Right lobe of liver (tissue), 6 donors: ENCODE data around the gene PPME1. TPM values are rescaled to one million over a fixed set of nuclear protein-coding genes. Genes with fewer than 3 reads are reported as not detected.

ENCODE experiments used
- ATAC-seq, 4 donors: fragments of 200-7000 bp; cut with Tn5 transposase; one replicate each; pipeline ENCODE4 v1.9.1; 2020; ENCODE audit warnings: mild to moderate bottlenecking in 4 of 4, moderate library complexity in 4 of 4
- DNase-seq, 3 donors: peaks; one replicate each; pipeline ENCODE4 v3.0.0-alpha.2; 2020
- H3K27ac ChIP-seq, 3 donors: fragments of 200-600 bp; one replicate each; pipeline ENCODE4 v1.8.0; 2022
- H3K27me3 ChIP-seq, 2 donors: fragments of 200-600 bp; one replicate each; pipeline ENCODE4 v1.8.0; 2022
- H3K36me3 ChIP-seq, 4 donors: fragments of 200-600 bp; sonication (generic) in 1 of 4; one replicate each; pipeline versions ENCODE4 v1.5.1 to v1.8.0; 2017 to 2022; ENCODE audit warnings: control low read depth in 1 of 4
- H3K4me1 ChIP-seq, 4 donors: fragments of 200-600 bp; sonication (generic) in 1 of 4; one replicate each; pipeline versions ENCODE4 v1.5.1 to v1.8.0; 2017 to 2022; ENCODE audit warnings: control low read depth in 1 of 4
- H3K4me3 ChIP-seq, 3 donors: fragments of 200-600 bp; one replicate each; pipeline ENCODE4 v1.8.0; 2022
- H3K9me3 ChIP-seq, 4 donors: fragments of 200-600 bp; sonication (generic) in 1 of 4; one replicate each; pipeline versions ENCODE4 v1.5.1 to v1.8.0; 2017 to 2022; ENCODE audit warnings: control low read depth in 1 of 4
- POLR2A ChIP-seq: fragments of 450-650 bp; IDR thresholded peaks from one replicate; pipeline ENCODE4 v1.6.1; 2017; ENCODE audit warnings: antibody characterized with exemption, mild to moderate bottlenecking
- WGBS: methylation state at CpG from one replicate; pipeline ENCODE4 v1.1.6; 2018; ENCODE audit warnings: low coverage, low lambda C conversion rate; ENCODE audit not compliant: insufficient coverage; ENCODE audit errors: missing lambda C conversion rate; 5-methylcytosine and 5-hydroxymethylcytosine counted together
- intact Hi-C, 2 donors: fragments of 100-400 bp; cut with DNase I; formaldehyde crosslinking; loops; one replicate each; pipeline versions ENCODE4 v1.11.2 to v1.14.1; 2022
- total RNA-seq, 6 experiments: library from RNA; depleted of rRNA in 2 of 6; stranded (reverse); fragments of >200 nt in 2 of 6; fragmentation: NEBNext Ultra II Directional in 3 of 6; extraction: Animal tissue kit (Norgen Biotek cat#: 25700) in 3 of 6; gene quantifications; one replicate each; pipeline versions ENCODE4 v1.1.0 to v1.2.4, GENCODE V29; 2016 to 2023
- TF ChIP-seq, protein P1 (sequence below), 4 donors: fragments of 200-600 bp in 3 of 4; fragments of 450-650 bp in 1 of 4; IDR thresholded peaks; one replicate each; pipeline versions ENCODE4 v1.5.1 to v1.8.0; 2016 to 2022; ENCODE audit warnings: antibody characterized with exemption in 4 of 4, mild to moderate bottlenecking in 2 of 4
- donor health status: DM: no; HTN: yes; CAD: no.
- donor health status: DM: no; HTN: no; CAD: no.
- donor health status: DM: no; HTN: no; CAD: no.
- donor health status: DM: no; HTN: yes; CAD: no.
- donor health status: DM: no; HTN: yes; CAD: no.

The PPME1 gene
- total RNA-seq, 6 experiments from 2014 or later: 8.9 to 18.9 (median 13.0) TPM

DNA sequence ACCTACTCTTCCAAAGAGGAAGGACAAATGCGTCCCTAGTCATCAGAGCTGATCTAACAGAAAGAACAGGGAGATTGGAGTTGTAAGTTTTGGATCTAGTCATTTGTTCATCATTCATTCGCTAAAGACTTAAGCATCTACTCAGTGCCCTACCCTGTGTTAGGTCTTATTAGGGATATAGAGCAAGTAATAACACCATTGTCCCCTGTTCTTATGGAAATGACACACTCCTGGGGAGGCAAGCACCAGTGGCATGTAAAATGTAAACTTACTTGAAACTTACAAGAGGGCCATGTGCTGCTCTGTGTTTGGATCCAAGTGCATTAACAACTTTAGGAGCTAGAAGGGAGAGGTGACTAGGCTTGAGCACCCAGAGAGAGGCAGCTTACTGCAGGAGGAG, 78.4 kb downstream of the PPME1 start:
- H3K4me3 ChIP-seq: no peak overlapping the region
- ATAC-seq (no peak), DNase-seq (no peak)
- intact Hi-C loops: no loop called here
- WGBS: 92% methylated on average over 2 of the region's 2 CpGs
- TF ChIP-seq, protein P1, sequence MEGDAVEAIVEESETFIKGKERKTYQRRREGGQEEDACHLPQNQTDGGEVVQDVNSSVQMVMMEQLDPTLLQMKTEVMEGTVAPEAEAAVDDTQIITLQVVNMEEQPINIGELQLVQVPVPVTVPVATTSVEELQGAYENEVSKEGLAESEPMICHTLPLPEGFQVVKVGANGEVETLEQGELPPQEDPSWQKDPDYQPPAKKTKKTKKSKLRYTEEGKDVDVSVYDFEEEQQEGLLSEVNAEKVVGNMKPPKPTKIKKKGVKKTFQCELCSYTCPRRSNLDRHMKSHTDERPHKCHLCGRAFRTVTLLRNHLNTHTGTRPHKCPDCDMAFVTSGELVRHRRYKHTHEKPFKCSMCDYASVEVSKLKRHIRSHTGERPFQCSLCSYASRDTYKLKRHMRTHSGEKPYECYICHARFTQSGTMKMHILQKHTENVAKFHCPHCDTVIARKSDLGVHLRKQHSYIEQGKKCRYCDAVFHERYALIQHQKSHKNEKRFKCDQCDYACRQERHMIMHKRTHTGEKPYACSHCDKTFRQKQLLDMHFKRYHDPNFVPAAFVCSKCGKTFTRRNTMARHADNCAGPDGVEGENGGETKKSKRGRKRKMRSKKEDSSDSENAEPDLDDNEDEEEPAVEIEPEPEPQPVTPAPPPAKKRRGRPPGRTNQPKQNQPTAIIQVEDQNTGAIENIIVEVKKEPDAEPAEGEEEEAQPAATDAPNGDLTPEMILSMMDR (IDR thresholded peaks at IDR 0.05): no peak
- TF ChIP-seq POLR2A: no peak
- H3K9me3 ChIP-seq: no peaks in the 10 kb centered on the region
- H3K27me3 ChIP-seq: no peaks in the 10 kb centered on the region
- peaks cover 0 to 67% (median 6%) of the 10 kb centered on the region in 4 donors for H3K36me3 ChIP-seq
- H3K4me1 ChIP-seq: no peaks in the 10 kb centered on the region
- no peak overlapping the region for H3K27ac ChIP-seq

- DNase-seq (no peak), ATAC-seq (no peak)
- H3K4me1 ChIP-seq: no peaks in the 10 kb centered on the region
- intact Hi-C loops: loop anchor here (5.0 to 10.0 kb wide), 3 partner anchors 191 to 321 kb away; no protein-coding TSS in a partner anchor
- no peak for TF ChIP-seq POLR2A
- TF ChIP-seq, protein P1 (IDR thresholded peaks at IDR 0.05): no peak
- peaks cover 0 to 44% (median under 1%) of the 10 kb centered on the region in 4 donors for H3K36me3 ChIP-seq
- H3K4me3 ChIP-seq: no peak overlapping the region
- H3K27ac ChIP-seq: no peak overlapping the region
- H3K27me3 ChIP-seq: no peaks in the 10 kb centered on the region
- no peaks in the 10 kb centered on the region for H3K9me3 ChIP-seq
- WGBS: 56% methylated on average over 7 of the region's 8 CpGs
Observed at GRCh38 chr11:74253361-74253760, 82.3 kb downstream of the PPME1 start.

DNA sequence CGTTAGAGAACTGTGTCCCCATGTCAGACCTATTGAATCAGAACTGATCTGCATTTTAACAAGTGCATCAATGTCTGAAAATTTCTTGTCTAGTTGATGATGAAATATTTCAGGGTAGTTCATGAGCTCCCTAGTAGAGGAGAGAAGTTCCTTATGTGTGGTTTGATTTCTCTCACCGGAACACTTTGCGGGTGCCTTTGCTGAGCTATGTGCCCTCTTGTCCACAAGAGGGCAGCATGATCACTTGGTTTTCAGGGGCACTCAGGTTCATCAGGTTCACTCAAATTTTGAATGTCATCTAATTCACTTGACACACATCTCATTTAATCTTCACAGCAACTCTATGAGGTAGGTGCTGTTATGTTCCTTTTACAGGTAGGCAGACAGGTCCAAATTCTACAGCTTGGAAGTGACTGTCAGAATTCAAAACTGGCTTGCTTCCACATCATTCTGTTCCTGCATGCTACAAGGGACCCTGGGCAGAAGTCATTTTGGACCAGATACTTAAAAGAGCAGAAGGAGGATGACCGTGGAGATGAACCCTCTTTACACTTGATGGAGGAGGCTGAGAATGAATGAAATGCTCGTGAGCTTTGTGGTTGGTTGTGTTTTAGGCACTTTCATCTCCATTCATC, 84.8 kb downstream of the PPME1 start:
- peak in 1 of 3 donors; percentile 52 for DNase-seq
- peak; percentile 76 to 89 (median 84) for ATAC-seq
- TF ChIP-seq, protein P1 (IDR thresholded peaks at IDR 0.05): peak; percentile 77 to 94 (median 93)
- no peak for TF ChIP-seq POLR2A

GRCh38 chr11:74256378-74257133, 85.5 kb downstream of the PPME1 start:
- ATAC-seq (no peak), DNase-seq (no peak)
- TF ChIP-seq, protein P1 (IDR thresholded peaks at IDR 0.05): no peak
- no peak for TF ChIP-seq POLR2A
- Histone ChIP-seq H3K36me3 (peaks cover 0 to 22% (median under 1%) of the 10 kb centered on the region in 4 donors), H3K27me3 (no peaks in the 10 kb centered on the region), H3K9me3 (no peaks in the 10 kb centered on the region), H3K4me1 (no peaks in the 10 kb centered on the region), H3K4me3 (no peak overlapping the region), H3K27ac (no peak overlapping the region)
- 75% methylated on average over 4 of the region's 5 CpGs for WGBS
- intact Hi-C loops: loop anchor here (10.0 kb wide), 2 partner anchors 188 to 318 kb away; no protein-coding TSS in a partner anchor

More for the DNA sequence above, 84.8 kb downstream of the PPME1 start:
- WGBS: 43% methylated on average over 5 of the region's 5 CpGs
- intact Hi-C loops: loop anchor here (10.0 kb wide), 2 partner anchors 189 to 319 kb away; no protein-coding TSS in a partner anchor
- no peak overlapping the region for H3K4me3 ChIP-seq
- no peak overlapping the region for H3K27ac ChIP-seq
- no peaks in the 10 kb centered on the region for H3K27me3 ChIP-seq
- H3K9me3 ChIP-seq: no peaks in the 10 kb centered on the region
- H3K4me1 ChIP-seq: no peaks in the 10 kb centered on the region
- H3K36me3 ChIP-seq: peaks cover 0 to 28% (median under 1%) of the 10 kb centered on the region in 4 donors
